ENCODE results near the gene FOXL3. TPM values are rescaled to one million over a fixed set of nuclear protein-coding genes. Genes with fewer than 3 reads are reported as not detected.

The FOXL3 gene
- polyA plus RNA-seq, 1 experiment = not detected

- Histone ChIP-seq H3K4me3 (ENCODE audit: low read depth, low read length) (no peak overlapping the region), H3K27me3 (ENCODE audit: control insufficient read depth, insufficient read depth, low read length) (no peaks in the 10 kb centered on the region), H3K36me3 (ENCODE audit: control insufficient read depth, insufficient read depth, low read length) (peaks cover 65% of the 10 kb centered on the region)
- CTCF ChIA-PET = no interaction called here
- TF ChIP-seq, protein P1, sequence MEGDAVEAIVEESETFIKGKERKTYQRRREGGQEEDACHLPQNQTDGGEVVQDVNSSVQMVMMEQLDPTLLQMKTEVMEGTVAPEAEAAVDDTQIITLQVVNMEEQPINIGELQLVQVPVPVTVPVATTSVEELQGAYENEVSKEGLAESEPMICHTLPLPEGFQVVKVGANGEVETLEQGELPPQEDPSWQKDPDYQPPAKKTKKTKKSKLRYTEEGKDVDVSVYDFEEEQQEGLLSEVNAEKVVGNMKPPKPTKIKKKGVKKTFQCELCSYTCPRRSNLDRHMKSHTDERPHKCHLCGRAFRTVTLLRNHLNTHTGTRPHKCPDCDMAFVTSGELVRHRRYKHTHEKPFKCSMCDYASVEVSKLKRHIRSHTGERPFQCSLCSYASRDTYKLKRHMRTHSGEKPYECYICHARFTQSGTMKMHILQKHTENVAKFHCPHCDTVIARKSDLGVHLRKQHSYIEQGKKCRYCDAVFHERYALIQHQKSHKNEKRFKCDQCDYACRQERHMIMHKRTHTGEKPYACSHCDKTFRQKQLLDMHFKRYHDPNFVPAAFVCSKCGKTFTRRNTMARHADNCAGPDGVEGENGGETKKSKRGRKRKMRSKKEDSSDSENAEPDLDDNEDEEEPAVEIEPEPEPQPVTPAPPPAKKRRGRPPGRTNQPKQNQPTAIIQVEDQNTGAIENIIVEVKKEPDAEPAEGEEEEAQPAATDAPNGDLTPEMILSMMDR (IDR thresholded peaks at IDR 0.05; ENCODE audit: insufficient read depth, low read depth, low read length) = no peak
- DNase-seq (ENCODE audit: low read depth) = no peak
- POLR2A ChIA-PET = no interaction called here
Measured at GRCh38 chr7:256461-256940, 33.5 kb upstream of the FOXL3 start.

- ChIA-PET CTCF (no interaction called here), POLR2A (no interaction called here)
- Histone ChIP-seq H3K36me3 (ENCODE audit: control insufficient read depth, insufficient read depth, low read length) (peaks cover 61% of the 10 kb centered on the region), H3K27me3 (ENCODE audit: control insufficient read depth, insufficient read depth, low read length) (no peaks in the 10 kb centered on the region), H3K4me3 (ENCODE audit: low read depth, low read length) (no peak overlapping the region)
- TF ChIP-seq, protein P1 (IDR thresholded peaks at IDR 0.05; ENCODE audit: insufficient read depth, low read depth, low read length) = no peak
- no peak for DNase-seq (ENCODE audit: low read depth)
Measured at GRCh38 chr7:256981-257646, 32.9 kb upstream of the FOXL3 start.

- Histone ChIP-seq H3K36me3 (ENCODE audit: control insufficient read depth, insufficient read depth, low read length) (peaks cover 56% of the 10 kb centered on the region), H3K27me3 (ENCODE audit: control insufficient read depth, insufficient read depth, low read length) (no peaks in the 10 kb centered on the region), H3K4me3 (ENCODE audit: low read depth, low read length) (no peak overlapping the region)
- POLR2A ChIA-PET = no interaction called here
- CTCF ChIA-PET = no interaction called here
- TF ChIP-seq, protein P1 (IDR thresholded peaks at IDR 0.05; ENCODE audit: insufficient read depth, low read depth, low read length) = no peak
- no peak for DNase-seq (ENCODE audit: low read depth)
Measured at GRCh38 chr7:257647-257992, 32.4 kb upstream of the FOXL3 start.

DNA sequence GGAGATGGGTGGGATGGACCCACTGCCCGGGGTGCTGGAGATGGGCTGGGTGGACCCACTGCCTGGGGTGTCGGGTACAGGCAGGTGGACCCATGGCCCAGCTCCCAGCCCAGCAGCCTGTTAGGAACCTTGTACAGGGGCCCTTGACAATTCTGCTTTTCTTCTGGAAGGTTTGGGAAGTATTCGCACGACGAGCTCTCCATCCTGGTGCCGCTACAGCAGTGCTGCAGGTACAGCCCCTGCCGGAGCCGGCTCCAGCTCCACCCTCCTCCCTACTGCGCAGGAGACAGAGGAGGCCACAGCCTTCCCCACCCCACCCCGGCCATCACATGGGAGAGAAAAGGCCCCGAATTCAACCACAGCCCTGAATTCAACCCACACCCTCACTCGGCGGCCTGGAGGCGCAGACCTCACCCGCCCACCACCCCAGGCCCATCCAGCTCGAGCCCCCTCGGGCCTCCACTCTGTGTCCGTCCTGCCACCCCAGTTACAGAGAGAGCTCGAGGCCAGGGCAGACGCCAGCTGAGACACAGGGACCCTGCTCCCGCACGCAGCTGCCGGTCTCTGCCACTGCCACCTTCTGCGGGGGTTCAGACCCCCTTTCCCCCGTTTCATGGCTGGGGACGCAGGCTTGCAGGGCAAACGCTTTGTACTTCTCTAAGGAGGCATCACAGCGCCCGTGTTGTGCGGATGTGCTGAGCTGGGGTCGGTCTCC, 31.3 kb upstream of the FOXL3 start:
- Histone ChIP-seq H3K36me3 (ENCODE audit: control insufficient read depth, insufficient read depth, low read length) (peaks cover 48% of the 10 kb centered on the region), H3K27me3 (ENCODE audit: control insufficient read depth, insufficient read depth, low read length) (no peaks in the 10 kb centered on the region), H3K4me3 (ENCODE audit: low read depth, low read length) (no peak overlapping the region)
- ChIA-PET POLR2A (no interaction called here), CTCF (interaction anchor here (0.6 kb wide), 1 partner anchor 20 kb away, joined by 4 read pairs; no protein-coding TSS in a partner anchor)
- TF ChIP-seq, protein P1 (IDR thresholded peaks at IDR 0.05; ENCODE audit: insufficient read depth, low read depth, low read length) = no peak
- DNase-seq (ENCODE audit: low read depth) = no peak

DNA sequence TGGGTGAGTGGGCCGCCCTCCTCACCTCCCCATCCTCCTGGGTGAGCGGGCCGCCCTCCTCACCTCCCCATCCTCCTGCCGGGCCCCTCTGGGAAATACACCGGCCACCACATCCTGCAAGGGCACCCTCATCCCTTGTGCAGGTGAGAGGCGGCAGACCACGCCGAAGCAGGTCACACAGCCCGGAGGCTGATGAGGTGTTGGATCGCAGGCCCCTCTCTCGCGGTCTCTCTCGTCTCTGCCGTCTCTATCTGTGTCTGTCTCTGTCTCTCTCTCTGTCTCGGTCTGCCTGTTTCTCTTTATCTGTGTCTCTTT, 30.8 kb upstream of the FOXL3 start:
- no peak for DNase-seq (ENCODE audit: low read depth)
- ChIA-PET POLR2A (no interaction called here), CTCF (no interaction called here)
- TF ChIP-seq, protein P1 (IDR thresholded peaks at IDR 0.05; ENCODE audit: insufficient read depth, low read depth, low read length) = no peak
- no peaks in the 10 kb centered on the region for H3K27me3 ChIP-seq (ENCODE audit: control insufficient read depth, insufficient read depth, low read length)
- no peak overlapping the region for H3K4me3 ChIP-seq (ENCODE audit: low read depth, low read length)
- H3K36me3 ChIP-seq (ENCODE audit: control insufficient read depth, insufficient read depth, low read length) = peaks cover 46% of the 10 kb centered on the region
